HG02759 (cell line): ENCODE measurements around the gene MPV17.
"Not testable (repeated sequence)": the region's sequence is repeated elsewhere in the genome, so short reads cannot be mapped to it uniquely, and the experiment has no call there.

Experiments
- ATAC-seq: cut with Tn5 transposase; IDR thresholded peaks from one replicate; pipeline ENCODE4 v1.9.1; 2021; ENCODE audit warnings: mild to moderate bottlenecking, moderate library complexity; ENCODE audit not compliant: unreplicated experiment

Gene MPV17

GRCh38 chr2:27270131-27270530 is 52.8 kb downstream of the MPV17 start:
- no peak for ATAC-seq

- ATAC-seq, result not testable (repeated sequence)
Measured at GRCh38 chr2:27268296-27268695, 54.6 kb downstream of the MPV17 start.

- ATAC-seq, result no peak
Measured at GRCh38 chr2:27265536-27265870, 57.4 kb downstream of the MPV17 start.

- ATAC-seq, result peak; percentile 62
Measured at GRCh38 chr2:27264753-27265535, 58.0 kb downstream of the MPV17 start.

GRCh38 chr2:27264253-27264752 is 58.6 kb downstream of the MPV17 start:
- ATAC-seq, result no peak

- no peak for ATAC-seq
Measured at GRCh38 chr2:27263287-27264252, 59.3 kb downstream of the MPV17 start.

GRCh38 chr2:27262379-27263286 is 60.3 kb downstream of the MPV17 start, which contains the start of gene SLC30A3:
TSS of gene SLC30A3 (minus strand) at chr2:27263047. CDS start at chr2:27262906, 141 bp downstream.
- peak; percentile 54 for ATAC-seq

- no peak for ATAC-seq
Measured at GRCh38 chr2:27261926-27262298, 61.0 kb downstream of the MPV17 start.

- ATAC-seq, result no peak
Measured at GRCh38 chr2:27261241-27261925, 61.5 kb downstream of the MPV17 start.
